NCI-H2107 (cell line): ENCODE results near the gene NOXO1.
"Not testable (repeated sequence)": the region's sequence is repeated elsewhere in the genome, so short reads cannot be mapped to it uniquely, and the experiment has no call there.

Source experiments
- DNase-seq: peaks from one replicate; lab custom pipeline; 2025; lab: John Stamatoyannopoulos, UW

The NOXO1 gene

DNA sequence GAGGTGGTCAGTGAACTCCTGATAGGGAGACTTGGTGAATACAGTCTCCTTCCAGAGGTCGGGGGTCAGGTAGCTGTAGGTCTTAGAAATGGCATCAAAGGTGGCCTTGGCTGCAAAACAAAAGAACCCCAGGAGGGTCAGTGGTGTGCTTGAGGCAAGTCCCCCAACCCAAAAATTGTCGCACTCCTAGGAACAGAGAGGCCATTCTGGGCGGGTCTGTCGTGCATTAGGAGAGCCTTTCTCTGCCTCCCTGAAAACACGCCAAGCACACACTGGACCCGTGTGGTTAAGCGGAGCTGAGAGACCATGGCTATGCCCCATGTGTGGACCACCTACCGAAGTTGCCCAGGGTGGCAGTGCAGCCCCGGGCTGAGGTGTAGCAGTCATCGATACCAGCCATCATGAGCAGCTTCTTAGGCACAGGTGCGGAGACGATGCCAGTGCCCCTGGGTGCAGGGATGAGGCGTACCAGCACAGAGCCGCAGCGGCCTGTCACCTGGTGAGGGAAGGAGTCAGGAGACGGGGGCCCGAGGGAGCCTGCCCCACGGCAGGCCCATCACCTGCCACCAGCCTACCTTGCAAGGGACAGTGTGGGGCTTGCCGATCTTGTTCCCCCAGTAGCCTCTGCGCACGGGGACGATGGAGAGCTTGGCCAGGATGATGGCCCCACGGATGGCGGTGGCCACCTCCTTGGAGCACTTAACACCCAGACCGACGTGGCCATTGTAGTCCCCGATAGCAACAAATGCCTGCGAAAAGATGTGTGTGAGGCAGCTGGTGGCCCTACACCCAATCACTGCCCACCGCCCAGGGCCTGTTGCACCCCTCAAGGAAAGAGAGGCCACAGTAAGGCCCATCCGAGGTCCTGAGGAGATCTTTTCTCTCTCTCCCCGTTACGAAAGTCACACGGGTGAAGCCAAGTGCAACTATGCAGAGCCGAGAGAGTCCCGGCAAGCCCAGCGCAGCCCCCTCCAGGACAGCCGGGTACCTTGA lies 18.8 kb downstream of the NOXO1 start:
- DNase-seq = not testable (repeated sequence)

DNA sequence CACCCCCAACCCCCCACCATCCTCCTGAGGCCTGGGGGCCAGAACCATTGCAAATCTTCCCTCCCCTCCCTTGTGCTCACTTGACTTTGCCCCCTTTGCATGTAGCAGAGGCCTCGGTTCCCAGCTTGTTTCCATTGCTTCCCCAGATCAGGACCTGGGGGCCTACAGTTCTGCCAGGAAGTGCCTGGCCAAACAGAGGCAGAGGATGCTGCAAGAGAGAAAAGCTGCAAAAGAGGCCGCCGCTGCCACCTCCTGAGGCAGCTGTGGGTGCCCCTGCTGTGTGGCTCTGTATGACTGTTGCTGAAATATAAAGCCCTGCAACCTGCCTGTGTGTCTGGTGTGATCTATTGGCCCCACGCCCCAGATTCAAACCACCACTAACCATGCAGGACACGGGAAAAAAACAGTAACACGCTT lies 19.6 kb downstream of the NOXO1 start:
- no peak for DNase-seq

DNA sequence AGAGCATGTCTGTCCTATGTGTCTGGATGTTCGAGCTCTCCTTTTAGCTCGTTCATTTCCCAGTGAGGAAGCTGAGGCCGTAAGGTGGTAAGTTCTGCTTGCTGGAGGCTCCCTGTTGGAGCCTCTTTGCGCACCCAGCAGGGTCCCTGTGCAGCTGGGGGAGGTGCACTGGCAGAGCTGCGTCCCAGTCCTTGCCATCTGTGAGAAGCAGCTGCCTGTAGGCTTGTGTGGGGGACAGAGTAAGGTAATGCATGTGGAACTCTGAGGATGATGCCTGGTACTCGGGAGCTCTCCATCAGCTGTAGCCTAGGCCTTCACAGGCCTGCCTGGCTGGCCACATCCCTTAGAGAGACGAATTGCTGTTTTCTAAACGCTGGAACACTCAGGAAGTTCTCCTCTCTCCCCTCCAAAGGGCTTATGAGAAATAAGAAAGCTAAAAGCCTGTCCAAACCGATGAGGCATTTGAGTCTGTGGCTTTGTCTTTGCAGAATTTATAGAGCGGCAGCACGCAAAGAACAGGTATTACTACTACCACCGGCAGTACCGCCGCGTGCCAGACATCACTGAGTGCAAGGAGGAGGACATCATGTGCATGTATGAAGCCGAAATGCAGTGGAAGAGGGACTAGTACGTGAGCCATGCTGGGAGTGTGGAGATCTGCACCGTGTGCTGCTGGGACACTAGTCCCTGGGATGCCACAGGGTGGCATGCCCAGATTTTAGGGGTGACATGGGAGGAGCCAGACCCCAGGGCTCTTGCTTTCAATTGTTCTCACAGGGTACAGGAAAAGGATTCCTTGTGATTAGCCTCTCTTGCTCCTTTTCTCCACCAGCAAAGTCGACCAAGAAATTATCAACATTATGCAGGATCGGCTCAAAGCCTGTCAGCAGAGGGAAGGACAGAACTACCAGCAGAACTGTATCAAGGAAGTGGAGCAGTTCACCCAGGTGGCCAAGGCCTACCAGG lies 20.3 kb downstream of the NOXO1 start:
- DNase-seq = no peak

DNA sequence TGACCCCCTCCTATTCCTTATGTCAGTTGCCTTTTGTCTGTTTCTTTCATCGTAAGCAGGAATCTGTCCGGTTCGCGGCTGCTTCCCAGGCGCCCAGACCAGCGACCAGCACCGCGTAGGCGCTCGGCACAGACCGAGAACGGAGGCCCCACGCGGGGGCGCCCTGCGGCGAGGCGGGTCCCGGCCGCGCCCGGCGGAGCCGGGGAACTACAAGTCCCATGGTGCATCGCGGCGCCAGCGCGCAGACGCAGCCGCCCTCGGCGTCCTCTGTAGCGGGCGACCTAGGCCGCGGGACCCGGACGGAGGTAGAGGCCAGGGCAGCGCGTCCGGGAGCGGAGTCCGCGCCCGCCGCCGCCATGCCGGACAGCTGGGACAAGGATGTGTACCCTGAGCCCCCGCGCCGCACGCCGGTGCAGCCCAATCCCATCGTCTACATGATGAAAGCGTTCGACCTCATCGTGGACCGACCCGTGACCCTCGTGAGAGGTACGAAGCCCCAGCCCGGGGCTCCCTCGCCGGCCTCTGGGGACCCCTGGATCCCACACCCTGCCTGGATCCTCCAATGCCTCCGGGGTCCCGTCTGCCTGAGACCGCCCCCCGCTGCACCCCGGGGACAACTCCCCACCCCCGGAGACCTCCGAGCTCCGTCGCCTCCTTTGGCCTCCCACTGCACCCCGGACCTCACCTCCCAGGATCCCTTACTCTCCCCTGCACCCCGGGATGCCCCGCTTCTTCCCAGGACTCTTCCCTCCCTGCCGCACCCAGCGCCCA lies 21.8 kb downstream of the NOXO1 start, which contains the start of gene NDUFB10:
NDUFB10 (plus strand) TSS at position 270 of the 771 bp plus-strand sequence; CDS start at position 357, 87 bp downstream.
- DNase-seq = peak; percentile 68

DNA sequence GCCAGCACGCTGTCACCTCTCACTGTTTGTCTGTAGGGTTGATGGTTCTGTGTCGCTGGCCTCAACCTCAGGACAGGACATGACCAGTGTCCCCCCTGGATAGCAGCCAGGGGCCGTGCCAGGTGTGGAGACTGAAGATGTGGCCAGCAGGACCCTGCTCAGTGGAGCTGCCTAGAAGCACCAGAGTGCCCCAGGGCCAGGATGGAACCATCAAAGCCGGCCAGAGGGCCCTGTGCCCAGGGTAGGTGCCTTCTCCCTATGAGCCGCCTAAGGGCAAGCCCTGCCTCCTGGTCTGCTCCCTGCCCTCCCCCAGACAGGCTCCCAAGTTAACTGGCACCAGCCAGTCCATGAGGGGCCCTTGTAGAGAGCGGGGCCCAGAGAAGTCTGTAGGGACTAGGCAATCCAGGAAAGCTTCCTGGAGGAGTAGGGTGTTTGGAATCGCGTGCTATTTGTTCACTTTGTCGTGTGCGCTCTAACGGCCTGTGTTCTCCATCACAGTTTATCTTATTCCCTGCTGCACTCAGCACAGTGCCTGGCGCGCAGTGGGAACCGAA lies 22.5 kb downstream of the NOXO1 start:
- DNase-seq = no peak

DNA sequence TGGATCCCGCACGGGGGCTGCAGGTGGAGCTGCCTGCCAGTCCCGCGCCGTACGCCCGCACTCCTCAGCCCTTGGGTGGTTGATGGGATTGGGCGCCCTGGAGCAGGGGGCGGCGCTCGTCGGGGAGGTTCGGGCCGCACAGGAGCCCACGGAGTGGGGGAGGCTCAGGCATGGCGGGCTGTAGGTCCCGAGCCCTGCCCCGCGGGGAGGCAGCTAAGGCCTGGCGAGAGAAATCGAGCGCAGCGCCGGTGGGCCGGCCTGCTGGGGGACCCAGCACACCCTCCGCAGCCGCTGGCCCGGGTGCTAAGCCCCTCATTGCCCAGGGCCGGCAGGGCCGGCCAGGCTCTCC lies 23.2 kb downstream of the NOXO1 start:
- not testable (repeated sequence) for DNase-seq

DNA sequence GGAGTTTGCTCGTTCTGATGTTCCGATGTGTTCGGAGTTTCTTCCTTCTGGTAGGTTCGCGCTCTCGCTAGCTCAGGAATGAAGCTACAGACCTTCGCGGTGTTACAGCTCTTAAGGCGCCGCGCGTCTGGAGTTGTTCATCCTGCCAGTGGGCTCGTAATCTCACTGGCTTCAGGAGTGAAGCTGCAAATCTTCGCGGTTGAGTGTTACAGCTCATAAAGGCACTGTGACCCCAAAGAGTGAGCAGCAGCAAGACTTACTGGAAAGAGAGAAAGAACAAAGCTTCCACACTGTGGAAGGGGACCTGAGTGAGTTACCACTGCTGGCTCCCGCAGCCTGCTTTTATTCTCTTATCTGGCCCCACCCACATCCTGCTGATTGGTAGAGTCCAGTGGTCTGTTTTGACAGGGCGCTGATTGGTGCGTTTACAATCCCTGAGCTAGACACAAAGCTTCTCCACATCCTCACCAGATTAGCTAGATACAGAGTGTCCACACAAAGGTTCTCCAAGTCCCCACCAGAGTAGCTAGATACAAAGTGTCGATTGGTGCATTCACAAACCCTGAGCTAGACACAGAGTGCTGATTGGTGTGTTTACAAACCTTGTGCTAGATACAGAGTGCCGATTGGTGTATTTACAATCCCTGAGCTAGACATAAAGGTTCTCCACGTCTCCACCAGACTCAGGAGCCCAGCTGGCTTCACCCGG lies 23.7 kb downstream of the NOXO1 start:
- DNase-seq = not testable (repeated sequence)

DNA sequence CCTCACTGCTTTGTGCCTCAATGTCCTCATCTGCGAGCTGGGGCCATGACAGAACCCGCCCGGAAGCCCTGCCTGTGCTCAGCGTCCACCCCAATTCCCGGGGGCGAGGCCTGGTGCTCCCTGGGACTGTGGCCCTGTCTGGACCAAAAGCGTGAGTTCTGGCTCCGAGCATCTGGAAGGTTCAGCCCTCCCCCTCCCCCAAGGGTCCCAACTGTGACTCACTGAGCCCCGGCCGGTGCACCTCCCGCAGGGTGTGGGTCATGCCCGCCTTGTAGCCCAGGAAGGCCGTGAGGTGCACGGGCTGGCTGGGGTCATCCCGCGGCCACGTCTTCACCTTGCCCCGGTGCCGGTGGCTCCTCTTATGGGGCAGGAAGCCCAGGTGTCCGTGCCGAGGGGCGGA lies 27.5 kb downstream of the NOXO1 start:
- DNase-seq = no peak

DNA sequence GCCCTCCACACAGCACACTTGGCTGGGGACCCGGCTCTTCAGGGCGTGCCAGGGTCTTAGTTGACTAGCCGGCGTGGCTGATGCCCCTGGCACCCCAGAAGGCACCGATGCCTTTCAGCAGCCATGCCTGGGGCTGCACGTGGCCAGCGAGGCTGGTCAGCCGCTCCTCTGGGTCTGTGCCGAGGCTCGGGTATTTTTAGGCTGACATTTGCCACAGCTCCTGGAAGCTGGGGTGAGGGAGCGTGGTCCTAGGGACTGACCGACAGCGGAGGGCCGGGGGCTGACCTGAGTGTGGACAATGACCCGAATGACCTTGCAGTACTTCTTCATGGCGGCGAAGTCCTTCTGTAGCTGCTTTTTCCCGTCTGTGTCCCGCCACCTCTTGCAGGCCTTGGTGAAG lies 30.7 kb downstream of the NOXO1 start:
- no peak for DNase-seq

DNA sequence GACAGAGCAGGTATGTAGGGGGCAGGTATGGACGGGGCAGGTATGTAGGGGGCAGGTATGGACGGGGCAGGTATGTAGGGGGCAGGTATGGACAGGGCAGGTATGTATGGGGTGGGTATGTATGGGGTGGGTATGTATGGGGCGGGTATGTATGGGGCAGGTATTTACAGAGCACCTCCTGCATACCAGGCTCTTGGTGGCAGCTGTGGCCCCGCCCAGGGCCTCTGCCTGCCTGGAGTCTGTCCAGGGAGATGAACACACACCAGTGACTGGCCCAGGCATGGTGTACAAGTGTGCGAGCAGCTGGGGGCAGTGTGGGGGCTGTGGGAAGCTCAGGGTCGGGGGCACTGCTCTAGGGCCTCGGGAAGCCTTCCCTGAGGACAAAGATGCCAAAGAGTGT lies 31.2 kb downstream of the NOXO1 start:
- no peak for DNase-seq

DNA sequence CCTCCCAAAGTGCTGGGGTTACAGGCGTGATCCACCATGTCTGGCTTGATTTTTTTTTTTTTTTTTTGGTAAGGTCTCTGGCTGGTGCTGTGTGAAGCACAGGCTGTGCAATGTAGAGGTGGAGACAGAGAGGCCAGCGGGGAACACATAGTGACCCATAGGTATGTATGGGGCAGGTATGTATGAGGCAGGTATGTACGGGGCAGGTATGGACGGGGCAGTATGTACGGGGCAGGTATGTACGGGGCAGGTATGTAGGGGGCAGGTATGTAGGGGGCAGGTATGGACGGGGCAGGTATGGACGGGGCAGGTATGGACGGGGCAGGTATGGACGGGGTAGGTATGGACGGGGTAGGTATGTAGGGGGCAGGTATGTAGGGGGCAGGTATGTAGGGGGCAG lies 31.8 kb downstream of the NOXO1 start:
- DNase-seq = no peak

DNA sequence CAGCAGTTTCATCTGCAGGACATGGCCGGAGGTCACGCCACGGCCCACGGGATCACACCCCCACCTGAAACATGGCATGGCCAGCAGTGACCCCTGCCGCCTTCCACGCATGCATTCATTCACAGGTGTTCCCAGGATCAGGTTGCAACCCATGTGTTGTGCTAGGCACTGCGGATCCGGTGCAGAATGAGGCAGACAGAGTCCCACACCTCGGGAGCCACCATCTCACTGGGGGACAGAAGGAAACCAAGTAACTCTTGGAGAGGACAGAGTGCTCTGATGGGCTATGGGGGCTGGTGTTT lies 33.9 kb downstream of the NOXO1 start:
- no peak for DNase-seq

DNA sequence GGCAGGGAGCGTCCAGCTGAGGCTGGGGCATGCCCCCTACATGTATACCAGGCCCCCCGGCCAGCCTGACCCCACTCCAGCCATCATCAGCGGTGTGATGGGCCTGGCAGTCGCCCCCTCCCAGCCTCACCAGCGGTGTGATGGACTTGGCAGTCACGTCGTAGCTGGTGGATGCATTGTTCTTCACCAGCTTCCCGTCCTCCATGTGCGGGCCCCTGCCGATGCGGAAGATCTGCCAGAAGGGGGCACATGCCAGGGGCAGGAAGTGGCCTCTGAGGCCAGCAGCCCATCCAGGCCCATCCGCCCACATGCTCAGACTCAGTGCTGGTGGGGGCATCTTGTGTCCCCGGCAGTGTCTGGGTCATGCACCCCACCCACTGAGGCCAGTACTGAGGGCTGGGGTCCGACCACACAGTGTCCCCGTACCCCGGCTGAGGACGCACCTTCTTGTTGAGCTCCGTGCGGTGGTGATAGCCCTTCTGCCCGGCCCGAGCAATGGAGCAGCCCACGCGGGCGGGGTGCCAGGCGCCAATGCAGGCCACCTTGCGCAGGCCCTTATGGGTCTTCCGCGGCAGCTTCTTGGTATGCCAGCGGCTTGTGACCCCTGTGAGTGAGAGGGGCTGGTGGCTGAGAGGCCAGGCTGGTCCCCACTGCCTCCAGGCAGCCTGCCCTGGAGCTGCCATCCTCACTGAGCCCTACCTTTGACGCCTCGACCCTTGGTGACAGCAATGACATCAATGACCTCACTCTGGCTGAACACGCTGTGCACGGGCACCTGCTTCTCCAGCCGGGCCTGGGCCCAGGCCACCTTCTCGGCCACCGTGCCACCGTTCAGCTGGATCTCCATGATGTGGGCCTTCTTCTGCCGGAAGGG lies 34.5 kb downstream of the NOXO1 start:
- DNase-seq = no peak

DNA sequence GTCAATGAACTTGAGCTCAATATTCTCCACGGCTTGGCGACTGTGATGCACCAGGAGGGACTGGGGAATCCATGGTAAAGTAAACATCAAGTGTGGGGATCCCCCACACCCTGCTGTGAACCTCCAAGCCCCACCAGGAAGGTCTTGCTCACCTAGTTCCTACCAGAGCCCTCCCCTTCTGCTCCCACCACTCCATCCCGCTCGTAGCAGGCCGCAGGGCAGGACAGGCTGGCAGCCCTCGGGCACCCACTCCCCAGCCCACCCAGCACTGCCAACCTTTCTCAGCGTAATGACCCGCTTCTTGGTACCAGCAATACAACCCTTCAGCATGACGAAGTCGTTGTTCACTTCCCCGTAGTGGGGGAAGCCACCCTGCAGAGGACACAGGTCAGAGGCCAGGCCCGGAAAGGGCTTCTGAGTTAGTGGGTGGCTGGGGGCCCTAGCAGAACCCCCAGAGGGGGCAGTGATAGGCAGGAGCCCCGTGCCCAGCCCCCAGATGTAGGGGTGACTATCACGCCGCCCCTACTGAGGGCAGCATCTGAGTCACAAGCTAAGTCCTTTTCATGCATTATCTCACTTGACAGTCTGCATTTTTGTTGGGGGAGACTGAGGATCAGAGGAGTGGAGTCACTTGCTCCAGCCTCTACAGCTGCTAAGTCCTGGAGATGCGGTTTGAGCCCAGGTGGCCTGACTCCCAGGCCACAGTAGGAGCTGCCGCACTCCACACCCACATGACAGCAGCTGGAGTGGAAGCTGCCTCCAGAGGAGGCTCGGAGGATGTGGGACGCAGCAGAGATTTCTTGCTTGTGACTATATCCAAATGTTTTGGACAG lies 35.5 kb downstream of the NOXO1 start:
- DNase-seq = no peak

DNA sequence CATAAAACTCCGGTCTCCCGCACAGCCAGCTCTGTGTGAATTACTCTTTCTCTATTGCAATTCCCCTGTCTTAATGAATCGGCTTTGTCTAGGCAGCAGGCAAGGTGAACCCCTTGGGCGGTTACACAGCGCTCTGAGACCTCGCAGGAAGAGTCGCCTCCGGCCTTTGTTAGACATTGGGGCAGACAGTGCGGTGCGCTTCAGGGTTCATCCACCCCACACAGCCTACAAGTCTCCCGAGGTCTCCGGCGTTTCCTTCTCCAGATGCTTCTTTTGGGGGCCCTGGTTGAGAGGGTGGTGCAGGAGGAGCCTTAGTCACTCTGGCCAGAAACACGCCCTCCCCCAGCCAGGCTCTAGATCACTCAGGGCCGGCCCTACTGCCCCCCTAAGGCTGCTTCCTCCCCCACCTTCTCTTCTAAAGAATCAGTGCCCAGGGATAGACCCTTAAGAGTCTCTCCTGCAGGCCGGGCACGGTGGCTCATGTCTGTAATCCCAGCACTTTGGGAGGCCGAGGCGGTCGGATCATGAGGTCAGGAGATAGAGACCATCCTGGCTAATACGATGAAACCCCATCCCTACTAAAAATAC lies 36.6 kb downstream of the NOXO1 start:
- no peak for DNase-seq

DNA sequence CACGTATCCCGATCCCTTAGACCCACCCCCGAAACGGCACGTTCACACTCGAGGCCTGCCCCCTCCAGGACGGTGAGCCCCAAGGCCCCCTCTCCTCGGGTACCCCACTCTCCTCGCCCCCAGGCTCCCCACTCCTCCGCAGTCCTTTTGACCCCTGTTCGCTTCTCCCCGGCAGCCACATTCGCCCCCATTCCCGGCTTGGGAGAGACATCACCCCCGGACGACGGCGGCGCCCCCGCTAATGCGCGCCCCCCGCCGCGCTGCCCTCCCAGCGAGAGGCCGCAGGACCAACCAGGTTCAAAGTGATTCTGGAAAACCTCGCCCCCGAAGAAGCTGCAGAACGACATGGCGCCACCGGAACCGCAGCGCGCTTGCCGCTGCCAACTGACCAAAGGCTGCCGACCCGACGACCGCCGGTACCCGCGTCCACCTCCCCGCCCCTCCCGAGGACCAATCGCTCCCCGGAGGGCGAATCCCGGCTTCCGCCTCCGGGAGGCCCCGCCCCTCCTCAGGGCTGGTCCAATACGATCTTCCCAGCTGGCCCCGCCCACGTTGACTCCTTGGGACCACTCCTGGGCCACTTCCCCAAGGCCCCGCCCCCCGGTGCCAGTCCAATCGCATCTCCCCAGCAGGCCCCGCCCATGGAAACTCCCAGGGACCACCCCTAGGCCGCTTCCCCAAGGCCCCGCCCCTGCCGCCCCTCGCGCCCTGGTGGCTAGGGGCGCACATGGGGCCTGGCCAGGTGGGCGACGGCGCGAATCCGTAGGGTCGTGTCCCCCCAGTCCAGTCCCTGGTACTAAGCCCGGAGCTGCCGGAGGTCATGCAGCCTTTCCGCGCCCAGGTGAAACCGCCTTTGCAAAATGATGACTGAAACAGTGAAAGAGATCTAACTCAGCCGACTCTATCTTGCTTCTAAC lies 38.2 kb downstream of the NOXO1 start, which contains the start of gene MSRB1:
MSRB1 (minus strand) TSS at position 390 of the 917 bp plus-strand sequence; CDS start at position 347, 43 bp downstream.
- DNase-seq = peak; percentile 93

DNA sequence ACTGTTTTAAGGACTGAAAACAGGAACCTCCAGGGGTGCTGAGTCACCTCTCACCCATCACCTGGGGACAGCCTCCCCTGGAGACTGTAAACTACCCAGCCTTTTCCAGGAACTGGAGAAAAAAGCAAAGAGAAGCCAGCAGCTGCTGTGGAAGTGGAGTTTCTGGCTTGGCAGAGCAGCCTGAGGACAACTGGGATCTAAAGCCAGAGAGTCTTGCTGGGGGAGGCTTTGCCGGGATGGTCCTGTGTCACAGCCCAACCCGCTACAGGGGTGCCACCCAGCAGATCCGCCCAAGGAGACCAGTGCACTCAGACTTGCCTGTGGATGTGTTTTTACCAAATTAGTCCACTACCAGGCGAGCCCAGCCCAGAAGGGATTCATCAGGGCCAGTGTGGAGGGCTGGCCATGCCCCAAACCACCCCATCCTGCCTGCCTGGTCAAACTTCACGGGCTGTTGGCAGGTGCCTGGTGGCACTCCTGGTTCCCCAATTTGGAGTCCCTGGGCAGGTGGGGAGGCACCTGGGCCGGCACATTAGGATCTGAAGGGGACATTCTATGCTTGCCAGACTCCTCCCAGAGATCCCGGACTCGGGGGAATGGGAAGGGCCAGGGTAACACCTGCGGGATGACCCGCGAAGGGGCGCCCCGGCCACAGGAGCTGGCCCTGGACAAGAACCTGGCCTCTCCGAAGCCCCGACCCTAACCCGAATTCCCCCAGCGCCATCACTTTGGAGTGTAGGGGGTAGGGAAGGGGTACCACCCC lies 39.0 kb downstream of the NOXO1 start:
- no peak for DNase-seq
